ENCODE data around the gene SEMG2.

The SEMG2 gene

DNA sequence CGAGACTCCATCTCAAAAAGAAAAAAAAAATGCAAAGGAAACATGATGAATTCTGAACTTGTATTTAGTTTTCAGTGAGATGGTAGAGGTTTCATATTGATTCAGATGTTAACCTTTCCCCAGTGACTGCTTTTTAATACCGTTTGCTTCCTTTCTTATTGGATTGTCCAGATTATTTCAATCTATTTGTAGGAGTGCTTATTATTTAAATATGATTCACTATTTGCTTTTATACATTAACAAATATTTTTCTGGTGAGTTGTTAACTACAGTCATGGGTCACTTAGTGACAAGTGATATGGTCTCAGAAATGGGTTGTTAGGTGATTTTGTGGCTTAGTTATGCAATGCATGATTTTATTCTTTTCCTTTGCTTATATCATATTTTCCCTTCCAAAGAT, 38.1 kb upstream of the SEMG2 start:
- TF ChIP-seq CTCF (IDR thresholded peaks at IDR 0.05; ENCODE audit: control extremely low read depth, extremely low read depth, low read depth, missing control alignments): no peak
- ChIA-PET POLR2A (no interaction called here), CTCF (no interaction called here)
- DNase-seq (ENCODE audit: extremely low spot score): no peak

GRCh38 chr20:45187693-45188092, 33.5 kb upstream of the SEMG2 start:
- no peak for TF ChIP-seq CTCF (IDR thresholded peaks at IDR 0.05; ENCODE audit: control extremely low read depth, extremely low read depth, low read depth, missing control alignments)
- CTCF ChIA-PET: interaction anchor here (1.0 to 1.1 kb wide), 3 partner anchors 11 to 103 kb away, joined by 3 to 5 read pairs (median 4); partner anchors contain the start of gene PI3
- no peak for DNase-seq (ENCODE audit: extremely low spot score)
- POLR2A ChIA-PET: no interaction called here

DNA sequence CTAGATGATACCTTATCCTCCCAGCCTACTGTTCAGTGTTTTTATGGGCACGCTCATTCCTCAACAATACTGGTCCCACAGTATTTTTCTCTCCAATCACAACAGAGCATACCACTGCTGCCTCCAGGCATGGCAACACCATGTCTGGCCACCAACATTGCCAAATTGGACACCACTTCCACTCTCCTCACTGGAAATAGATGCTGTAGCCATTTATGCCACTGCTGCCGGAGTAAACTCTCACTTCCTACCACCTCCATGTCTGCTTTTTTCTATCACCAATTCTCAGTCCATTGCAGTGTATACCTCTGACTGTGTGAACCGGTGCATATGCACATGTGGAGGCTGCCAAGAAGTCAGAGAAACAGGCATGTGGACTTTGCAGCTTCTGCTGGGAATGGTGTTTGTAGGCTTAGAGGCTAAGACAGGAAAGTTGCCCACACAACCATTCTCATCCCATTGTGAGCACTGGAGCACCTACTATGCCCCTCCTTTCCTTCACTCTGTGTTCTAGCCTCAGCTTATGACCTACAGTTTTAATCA, 32.0 kb upstream of the SEMG2 start:
- DNase-seq (ENCODE audit: extremely low spot score): no peak
- no peak for TF ChIP-seq CTCF (IDR thresholded peaks at IDR 0.05; ENCODE audit: control extremely low read depth, extremely low read depth, low read depth, missing control alignments)
- ChIA-PET CTCF (no interaction called here), POLR2A (no interaction called here)

GRCh38 chr20:45189861-45190260, 31.3 kb upstream of the SEMG2 start:
- no peak for TF ChIP-seq CTCF (IDR thresholded peaks at IDR 0.05; ENCODE audit: control extremely low read depth, extremely low read depth, low read depth, missing control alignments)
- ChIA-PET CTCF (no interaction called here), POLR2A (no interaction called here)
- no peak for DNase-seq (ENCODE audit: extremely low spot score)

- ChIA-PET POLR2A (no interaction called here), CTCF (no interaction called here)
- no peak for DNase-seq (ENCODE audit: extremely low spot score)
- TF ChIP-seq CTCF (IDR thresholded peaks at IDR 0.05; ENCODE audit: control extremely low read depth, extremely low read depth, low read depth, missing control alignments): no peak
These were observed 29.2 kb upstream of the SEMG2 start for GRCh38 chr20:45191926-45192325.

- ChIA-PET POLR2A (no interaction called here), CTCF (no interaction called here)
- TF ChIP-seq CTCF (IDR thresholded peaks at IDR 0.05; ENCODE audit: control extremely low read depth, extremely low read depth, low read depth, missing control alignments): no peak
- DNase-seq (ENCODE audit: extremely low spot score): no peak
These were observed 27.8 kb upstream of the SEMG2 start for GRCh38 chr20:45193331-45193730.

DNA sequence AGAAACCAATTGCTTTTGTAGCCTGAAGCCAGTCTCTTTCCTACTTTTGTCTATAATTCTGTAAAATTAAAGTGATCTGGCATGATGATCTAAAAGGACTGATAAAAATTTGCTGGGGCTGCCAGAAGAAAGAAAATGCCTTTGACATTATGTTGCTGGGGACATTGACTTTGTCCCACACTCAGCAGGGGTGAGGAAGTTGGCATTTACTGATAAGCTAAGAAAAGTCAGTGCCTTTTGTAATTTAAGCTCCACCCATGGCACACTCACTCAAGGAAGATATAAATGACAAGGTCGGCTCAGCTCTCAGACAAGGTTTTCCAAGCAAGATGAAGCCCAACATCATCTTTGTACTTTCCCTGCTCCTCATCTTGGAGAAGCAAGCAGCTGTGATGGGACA, 14.4 kb upstream of the SEMG2 start, which contains the start of gene SEMG1:
Gene SEMG1, plus strand, starts transcription at position 309 of the 400 bp plus-strand sequence. Its CDS starts 21 bp downstream, at position 330.
- ChIA-PET POLR2A (no interaction called here), CTCF (no interaction called here)
- DNase-seq (ENCODE audit: extremely low spot score): no peak
- no peak for TF ChIP-seq CTCF (IDR thresholded peaks at IDR 0.05; ENCODE audit: control extremely low read depth, extremely low read depth, low read depth, missing control alignments)

Measured in GM10248 (cell line).